WTC11 (cell line): ENCODE results near the gene UAP1.

ENCODE experiments used
- ATF3 ChIP-seq: sonication (generic); formaldehyde crosslinking; conservative IDR thresholded peaks from 2 replicates; pipeline ENCODE4 v1.8.1; 2022; ENCODE audit warnings: mild to moderate bottlenecking, missing genetic modification reagents
- CTCF ChIP-seq: fragments of 200-600 bp; IDR thresholded peaks from 2 replicates; pipeline ENCODE4 v1.8.0; 2022; ENCODE audit warnings: antibody characterized with exemption
- FOXP1 ChIP-seq: sonication (generic); formaldehyde crosslinking; IDR thresholded peaks from 2 replicates; pipeline ENCODE4 v1.8.0; 2022; ENCODE audit warnings: missing genetic modification reagents, mild to moderate bottlenecking, moderate library complexity, borderline replicate concordance
- FOXP4 ChIP-seq: sonication (generic); formaldehyde crosslinking; IDR thresholded peaks from 2 replicates; pipeline ENCODE4 v1.8.0; 2022; ENCODE audit warnings: mild to moderate bottlenecking, missing genetic modification reagents
- IRF1 ChIP-seq: sonication (generic); formaldehyde crosslinking; IDR thresholded peaks from 2 replicates; pipeline ENCODE4 v1.8.0; 2023; ENCODE audit warnings: missing genetic modification reagents
- NFYB ChIP-seq: sonication (generic); formaldehyde crosslinking; conservative IDR thresholded peaks from 2 replicates; pipeline ENCODE4 v1.8.0; 2022; ENCODE audit warnings: low read depth, missing genetic modification reagents

GRCh38 chr1:162552684-162553252 lies 8.8 kb upstream of the UAP1 start:
- TF ChIP-seq NFYB (CRISPR knock-in tag) (no peak), FOXP4 (CRISPR knock-in tag) (no peak), CTCF (no peak), IRF1 (CRISPR knock-in tag) (no peak), ATF3 (CRISPR knock-in tag) (no peak), FOXP1 (no peak)
